Subcutaneous adipose tissue (tissue), 4 donors: Measurements from ENCODE around the gene CDC42EP2. TPM values are rescaled to one million over a fixed set of nuclear protein-coding genes. Genes with fewer than 3 reads are reported as not detected.

ENCODE experiments used
- CTCF ChIP-seq: fragments of 450-650 bp; IDR thresholded peaks from one replicate; pipeline ENCODE4 v1.5.1; 2016; ENCODE audit warnings: low read depth, mild to moderate bottlenecking, control low read depth, antibody characterized with exemption, moderate library complexity
- total RNA-seq, 4 donors: library from RNA; depleted of rRNA; stranded (reverse); fragments of >200 nt; gene quantifications; one replicate each; pipeline ENCODE4 v1.1.0, GENCODE V29; 2016

Gene CDC42EP2
- total RNA-seq, 4 donors from 2014 or later, result 16.5 to 38.6 (median 28.5) TPM

- TF ChIP-seq CTCF, result no peak
These were observed 3.4 kb upstream of the CDC42EP2 start for GRCh38 chr11:65311170-65311678.

GRCh38 chr11:65315204-65315865 lies 669 bp downstream of the CDC42EP2 start:
- TF ChIP-seq CTCF, result no peak

GRCh38 chr11:65315866-65316226 lies 1.2 kb downstream of the CDC42EP2 start:
- no peak for TF ChIP-seq CTCF

- no peak for TF ChIP-seq CTCF
These were observed 1.8 kb downstream of the CDC42EP2 start for GRCh38 chr11:65316227-65317024.

- TF ChIP-seq CTCF, result no peak
These were observed 2.5 kb downstream of the CDC42EP2 start for GRCh38 chr11:65317025-65317786.

- TF ChIP-seq CTCF, result no peak
These were observed 5.9 kb downstream of the CDC42EP2 start for GRCh38 chr11:65320386-65321075.
